ENCODE data around the gene ATN1. TPM values are rescaled to one million over a fixed set of nuclear protein-coding genes. Genes with fewer than 3 reads are reported as not detected.

Gene ATN1
- total RNA-seq, 1 experiment from 2014 or later = 82.3 TPM

DNA sequence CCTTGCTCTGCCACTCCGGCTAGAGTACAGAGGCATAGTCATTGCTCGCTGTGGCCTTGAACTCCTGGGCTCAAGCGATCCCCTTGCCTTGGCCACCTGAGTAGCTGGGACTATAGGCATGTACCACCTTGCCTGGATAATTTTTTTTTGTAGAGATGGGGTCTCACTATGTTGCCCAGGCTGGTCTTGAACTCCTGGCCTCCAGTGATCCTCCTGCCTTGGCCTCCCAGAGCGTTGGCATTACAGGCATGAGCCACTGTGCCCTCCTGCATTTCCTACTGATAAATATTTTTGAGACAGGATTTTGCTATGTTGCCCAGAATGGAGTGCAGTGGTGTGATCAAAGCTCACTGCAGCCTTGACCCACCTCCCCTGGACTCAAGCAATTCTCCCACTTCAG, 52.3 kb downstream of the ATN1 start:
- Histone ChIP-seq H3K4me1 (ENCODE audit: control insufficient read depth, insufficient read depth, low read length) (no peaks in the 10 kb centered on the region), H3K9me3 (ENCODE audit: control insufficient read depth, insufficient read depth, low read depth, low read length) (no peaks in the 10 kb centered on the region), H3K27me3 (ENCODE audit: control insufficient read depth, insufficient read depth, low read length) (no peaks in the 10 kb centered on the region), H3K4me3 (ENCODE audit: low read depth in 2 of 2, low read length in 2 of 2) (no peak overlapping the region), H3K36me3 (ENCODE audit: control insufficient read depth, insufficient read depth, low read length) (no peaks in the 10 kb centered on the region), H3K27ac (ENCODE audit: low read length) (no peak overlapping the region)
- no TSS peak for BruUV-seq (replicated peaks)
- ATAC-seq = no peak
- in situ Hi-C loops (cut with HindIII; ENCODE audit: low pct_unique_long_range_greater_than_20kb, low sequenced_read_pairs) (no loop called here), intact Hi-C loops (cut with micrococcal nuclease; ENCODE audit: unreplicated experiment) (no loop called here)
- ChIA-PET POLR2A (no interaction called here), CTCF (no interaction called here)
- DNase-seq (ENCODE audit: low read depth, low spot score) = no peak
- TF ChIP-seq SIN3A (IDR thresholded peaks at IDR 0.05; ENCODE audit: borderline replicate concordance, insufficient read depth, low read depth, low read length) (no peak), POLR2AphosphoS5 (IDR thresholded peaks at IDR 0.05; ENCODE audit: low read depth, low read length) (no peak), TCF7L2 (IDR thresholded peaks at IDR 0.05; ENCODE audit: low read depth, low read length) (no peak)
- TF ChIP-seq, protein P1, sequence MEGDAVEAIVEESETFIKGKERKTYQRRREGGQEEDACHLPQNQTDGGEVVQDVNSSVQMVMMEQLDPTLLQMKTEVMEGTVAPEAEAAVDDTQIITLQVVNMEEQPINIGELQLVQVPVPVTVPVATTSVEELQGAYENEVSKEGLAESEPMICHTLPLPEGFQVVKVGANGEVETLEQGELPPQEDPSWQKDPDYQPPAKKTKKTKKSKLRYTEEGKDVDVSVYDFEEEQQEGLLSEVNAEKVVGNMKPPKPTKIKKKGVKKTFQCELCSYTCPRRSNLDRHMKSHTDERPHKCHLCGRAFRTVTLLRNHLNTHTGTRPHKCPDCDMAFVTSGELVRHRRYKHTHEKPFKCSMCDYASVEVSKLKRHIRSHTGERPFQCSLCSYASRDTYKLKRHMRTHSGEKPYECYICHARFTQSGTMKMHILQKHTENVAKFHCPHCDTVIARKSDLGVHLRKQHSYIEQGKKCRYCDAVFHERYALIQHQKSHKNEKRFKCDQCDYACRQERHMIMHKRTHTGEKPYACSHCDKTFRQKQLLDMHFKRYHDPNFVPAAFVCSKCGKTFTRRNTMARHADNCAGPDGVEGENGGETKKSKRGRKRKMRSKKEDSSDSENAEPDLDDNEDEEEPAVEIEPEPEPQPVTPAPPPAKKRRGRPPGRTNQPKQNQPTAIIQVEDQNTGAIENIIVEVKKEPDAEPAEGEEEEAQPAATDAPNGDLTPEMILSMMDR (IDR thresholded peaks at IDR 0.05) = no peak
- TF ChIP-seq, protein P2, sequence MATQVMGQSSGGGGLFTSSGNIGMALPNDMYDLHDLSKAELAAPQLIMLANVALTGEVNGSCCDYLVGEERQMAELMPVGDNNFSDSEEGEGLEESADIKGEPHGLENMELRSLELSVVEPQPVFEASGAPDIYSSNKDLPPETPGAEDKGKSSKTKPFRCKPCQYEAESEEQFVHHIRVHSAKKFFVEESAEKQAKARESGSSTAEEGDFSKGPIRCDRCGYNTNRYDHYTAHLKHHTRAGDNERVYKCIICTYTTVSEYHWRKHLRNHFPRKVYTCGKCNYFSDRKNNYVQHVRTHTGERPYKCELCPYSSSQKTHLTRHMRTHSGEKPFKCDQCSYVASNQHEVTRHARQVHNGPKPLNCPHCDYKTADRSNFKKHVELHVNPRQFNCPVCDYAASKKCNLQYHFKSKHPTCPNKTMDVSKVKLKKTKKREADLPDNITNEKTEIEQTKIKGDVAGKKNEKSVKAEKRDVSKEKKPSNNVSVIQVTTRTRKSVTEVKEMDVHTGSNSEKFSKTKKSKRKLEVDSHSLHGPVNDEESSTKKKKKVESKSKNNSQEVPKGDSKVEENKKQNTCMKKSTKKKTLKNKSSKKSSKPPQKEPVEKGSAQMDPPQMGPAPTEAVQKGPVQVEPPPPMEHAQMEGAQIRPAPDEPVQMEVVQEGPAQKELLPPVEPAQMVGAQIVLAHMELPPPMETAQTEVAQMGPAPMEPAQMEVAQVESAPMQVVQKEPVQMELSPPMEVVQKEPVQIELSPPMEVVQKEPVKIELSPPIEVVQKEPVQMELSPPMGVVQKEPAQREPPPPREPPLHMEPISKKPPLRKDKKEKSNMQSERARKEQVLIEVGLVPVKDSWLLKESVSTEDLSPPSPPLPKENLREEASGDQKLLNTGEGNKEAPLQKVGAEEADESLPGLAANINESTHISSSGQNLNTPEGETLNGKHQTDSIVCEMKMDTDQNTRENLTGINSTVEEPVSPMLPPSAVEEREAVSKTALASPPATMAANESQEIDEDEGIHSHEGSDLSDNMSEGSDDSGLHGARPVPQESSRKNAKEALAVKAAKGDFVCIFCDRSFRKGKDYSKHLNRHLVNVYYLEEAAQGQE (IDR thresholded peaks at IDR 0.05; ENCODE audit: insufficient read depth in 1 of 2, low read depth in 2 of 2, low read length in 1 of 2) = no peak

DNA sequence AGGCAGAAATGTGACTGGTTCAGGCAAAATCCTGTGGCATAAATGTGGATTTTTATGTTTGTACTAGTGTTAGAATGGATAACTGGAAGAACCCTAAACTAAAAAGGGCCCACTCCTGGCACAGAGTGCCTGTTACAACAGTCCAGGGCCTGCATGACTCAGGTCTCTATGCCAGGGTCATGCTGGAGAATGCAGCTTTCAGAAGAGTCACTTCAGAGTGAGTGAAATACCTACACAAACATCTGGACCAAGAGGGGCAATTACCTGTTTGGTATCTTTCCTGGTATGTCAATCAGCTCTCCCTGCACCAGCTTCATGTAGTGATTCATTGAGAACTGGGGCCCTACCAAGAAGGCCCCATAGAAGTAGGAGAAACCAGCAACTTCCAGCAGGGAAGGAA, 53.0 kb downstream of the ATN1 start:
- in situ Hi-C loops (cut with HindIII; ENCODE audit: low pct_unique_long_range_greater_than_20kb, low sequenced_read_pairs) = no loop called here
- BruUV-seq (replicated peaks) = no TSS peak
- no peaks in the 10 kb centered on the region for H3K27me3 ChIP-seq (ENCODE audit: control insufficient read depth, insufficient read depth, low read length)
- intact Hi-C loops (cut with micrococcal nuclease; ENCODE audit: unreplicated experiment) = no loop called here
- DNase-seq (ENCODE audit: low read depth, low spot score) (no peak), ATAC-seq (no peak)
- no peak overlapping the region for H3K4me3 ChIP-seq (ENCODE audit: low read depth in 2 of 2, low read length in 2 of 2)
- TF ChIP-seq POLR2AphosphoS5 (IDR thresholded peaks at IDR 0.05; ENCODE audit: low read depth, low read length) (no peak), SIN3A (IDR thresholded peaks at IDR 0.05; ENCODE audit: borderline replicate concordance, insufficient read depth, low read depth, low read length) (no peak), TCF7L2 (IDR thresholded peaks at IDR 0.05; ENCODE audit: low read depth, low read length) (no peak)
- TF ChIP-seq, protein P2 (IDR thresholded peaks at IDR 0.05; ENCODE audit: insufficient read depth in 1 of 2, low read depth in 2 of 2, low read length in 1 of 2) = no peak
- TF ChIP-seq, protein P1 (IDR thresholded peaks at IDR 0.05) = no peak
- H3K36me3 ChIP-seq (ENCODE audit: control insufficient read depth, insufficient read depth, low read length) = no peaks in the 10 kb centered on the region
- POLR2A ChIA-PET = no interaction called here
- H3K27ac ChIP-seq (ENCODE audit: low read length) = no peak overlapping the region
- H3K4me1 ChIP-seq (ENCODE audit: control insufficient read depth, insufficient read depth, low read length) = no peaks in the 10 kb centered on the region
- CTCF ChIA-PET = no interaction called here
- no peaks in the 10 kb centered on the region for H3K9me3 ChIP-seq (ENCODE audit: control insufficient read depth, insufficient read depth, low read depth, low read length)

Data from Panc1 (cell line).